Right lobe of liver (tissue), 6 donors: Measurements from ENCODE around the gene MINAR1. TPM values are rescaled to one million over a fixed set of nuclear protein-coding genes. Genes with fewer than 3 reads are reported as not detected.
"Not testable (repeated sequence)": the region's sequence is repeated elsewhere in the genome, so short reads cannot be mapped to it uniquely, and the experiment has no call there.

Experiments
- ATAC-seq, 4 donors: fragments of 200-7000 bp; cut with Tn5 transposase; one replicate each; pipeline ENCODE4 v1.9.1; 2020; ENCODE audit warnings: mild to moderate bottlenecking in 4 of 4, moderate library complexity in 4 of 4
- DNase-seq, 3 donors: peaks; one replicate each; pipeline ENCODE4 v3.0.0-alpha.2; 2020
- H3K27ac ChIP-seq, 3 donors: fragments of 200-600 bp; one replicate each; pipeline ENCODE4 v1.8.0; 2022
- H3K27me3 ChIP-seq, 2 donors: fragments of 200-600 bp; one replicate each; pipeline ENCODE4 v1.8.0; 2022
- H3K36me3 ChIP-seq, 4 donors: fragments of 200-600 bp; sonication (generic) in 1 of 4; one replicate each; pipeline versions ENCODE4 v1.5.1 to v1.8.0; 2017 to 2022; ENCODE audit warnings: control low read depth in 1 of 4
- H3K4me1 ChIP-seq, 4 donors: fragments of 200-600 bp; sonication (generic) in 1 of 4; one replicate each; pipeline versions ENCODE4 v1.5.1 to v1.8.0; 2017 to 2022; ENCODE audit warnings: control low read depth in 1 of 4
- H3K4me3 ChIP-seq, 3 donors: fragments of 200-600 bp; one replicate each; pipeline ENCODE4 v1.8.0; 2022
- H3K9me3 ChIP-seq, 4 donors: fragments of 200-600 bp; sonication (generic) in 1 of 4; one replicate each; pipeline versions ENCODE4 v1.5.1 to v1.8.0; 2017 to 2022; ENCODE audit warnings: control low read depth in 1 of 4
- CTCF ChIP-seq, 4 donors: fragments of 200-600 bp in 3 of 4; fragments of 450-650 bp in 1 of 4; IDR thresholded peaks; one replicate each; pipeline versions ENCODE4 v1.5.1 to v1.8.0; 2016 to 2022; ENCODE audit warnings: antibody characterized with exemption in 4 of 4, mild to moderate bottlenecking in 2 of 4
- POLR2A ChIP-seq: fragments of 450-650 bp; IDR thresholded peaks from one replicate; pipeline ENCODE4 v1.6.1; 2017; ENCODE audit warnings: antibody characterized with exemption, mild to moderate bottlenecking
- WGBS: methylation state at CpG from one replicate; pipeline ENCODE4 v1.1.6; 2018; ENCODE audit warnings: low coverage, low lambda C conversion rate; ENCODE audit not compliant: insufficient coverage; ENCODE audit errors: missing lambda C conversion rate; 5-methylcytosine and 5-hydroxymethylcytosine counted together
- intact Hi-C, 2 donors: fragments of 100-400 bp; cut with DNase I; formaldehyde crosslinking; loops; one replicate each; pipeline versions ENCODE4 v1.11.2 to v1.14.1; 2022
- total RNA-seq, 6 experiments: library from RNA; depleted of rRNA in 2 of 6; stranded (reverse); fragments of >200 nt in 2 of 6; fragmentation: NEBNext Ultra II Directional in 3 of 6; extraction: Animal tissue kit (Norgen Biotek cat#: 25700) in 3 of 6; gene quantifications; one replicate each; pipeline versions ENCODE4 v1.1.0 to v1.2.4, GENCODE V29; 2016 to 2023
- donor health status: DM: no; HTN: yes; CAD: no.
- donor health status: DM: no; HTN: no; CAD: no.
- donor health status: DM: no; HTN: no; CAD: no.
- donor health status: DM: no; HTN: yes; CAD: no.
- donor health status: DM: no; HTN: yes; CAD: no.

MINAR1 gene
- total RNA-seq, 6 experiments from 2014 or later = 0.06 to 0.12 (median 0.07) TPM; not detected in 3

GRCh38 chr15:79416876-79417275, 15.3 kb upstream of the MINAR1 start:
- Histone ChIP-seq H3K27me3 (no peaks in the 10 kb centered on the region), H3K36me3 (no peaks in the 10 kb centered on the region), H3K9me3 (no peaks in the 10 kb centered on the region), H3K4me1 (no peaks in the 10 kb centered on the region), H3K4me3 (no peak overlapping the region), H3K27ac (no peak overlapping the region)
- intact Hi-C loops = no loop called here
- TF ChIP-seq CTCF (IDR thresholded peaks at IDR 0.05) (no peak), POLR2A (no peak)
- 70% methylated on average over 2 of the region's 2 CpGs for WGBS
- DNase-seq (no peak), ATAC-seq (no peak)

- intact Hi-C loops = no loop called here
- no peaks in the 10 kb centered on the region for H3K27me3 ChIP-seq
- H3K36me3 ChIP-seq = no peaks in the 10 kb centered on the region
- DNase-seq (no peak), ATAC-seq (no peak)
- no peaks in the 10 kb centered on the region for H3K4me1 ChIP-seq
- no peak overlapping the region for H3K4me3 ChIP-seq
- H3K27ac ChIP-seq = no peak overlapping the region
- 32% methylated on average over 5 of the region's 9 CpGs for WGBS
- no peak for TF ChIP-seq POLR2A
- TF ChIP-seq CTCF (IDR thresholded peaks at IDR 0.05) = no peak
- H3K9me3 ChIP-seq = no peaks in the 10 kb centered on the region
These were observed 13.3 kb upstream of the MINAR1 start for GRCh38 chr15:79418693-79419279.

- no peak overlapping the region for H3K27ac ChIP-seq
- peaks cover 0 to 9% of the 10 kb centered on the region in 2 donors for H3K27me3 ChIP-seq
- H3K36me3 ChIP-seq = no peaks in the 10 kb centered on the region
- no peak for ATAC-seq
- no peaks in the 10 kb centered on the region for H3K4me1 ChIP-seq
- no peak for DNase-seq
- H3K9me3 ChIP-seq = no peaks in the 10 kb centered on the region
- intact Hi-C loops = no loop called here
- TF ChIP-seq CTCF (IDR thresholded peaks at IDR 0.05) (no peak), POLR2A (no peak)
- WGBS = 56% methylated on average over 6 of the region's 10 CpGs
- no peak overlapping the region for H3K4me3 ChIP-seq
These were observed 6.4 kb upstream of the MINAR1 start for GRCh38 chr15:79425591-79426295.

GRCh38 chr15:79426899-79427298, 5.2 kb upstream of the MINAR1 start:
- 91% methylated on average over 2 of the region's 2 CpGs for WGBS
- H3K27me3 ChIP-seq = peaks cover 0 to 14% of the 10 kb centered on the region in 2 donors
- not testable (repeated sequence) for ATAC-seq

GRCh38 chr15:79427781-79428598, 4.1 kb upstream of the MINAR1 start:
- no peak for TF ChIP-seq POLR2A
- TF ChIP-seq CTCF (IDR thresholded peaks at IDR 0.05) = no peak
- no peak overlapping the region for H3K4me3 ChIP-seq

More at GRCh38 chr15:79426899-79427298, 5.2 kb upstream of the MINAR1 start:
- intact Hi-C loops, H3K4me3 ChIP-seq, H3K4me1 ChIP-seq, H3K9me3 ChIP-seq, H3K36me3 ChIP-seq, H3K27ac ChIP-seq, DNase-seq: not testable (repeated sequence)

More at GRCh38 chr15:79427781-79428598, 4.1 kb upstream of the MINAR1 start:
- H3K27ac ChIP-seq = no peak overlapping the region
- H3K4me1 ChIP-seq = peaks cover 0 to 11% (median 0%) of the 10 kb centered on the region in 4 donors
- DNase-seq (no peak), ATAC-seq (no peak)
- H3K36me3 ChIP-seq = no peaks in the 10 kb centered on the region
- intact Hi-C loops = no loop called here
- peaks cover 0 to 24% of the 10 kb centered on the region in 2 donors for H3K27me3 ChIP-seq
- 55% methylated on average over 5 of the region's 5 CpGs for WGBS
- H3K9me3 ChIP-seq = no peaks in the 10 kb centered on the region
